ENCODE results near the gene KCTD6.

- TF ChIP-seq, protein P1, sequence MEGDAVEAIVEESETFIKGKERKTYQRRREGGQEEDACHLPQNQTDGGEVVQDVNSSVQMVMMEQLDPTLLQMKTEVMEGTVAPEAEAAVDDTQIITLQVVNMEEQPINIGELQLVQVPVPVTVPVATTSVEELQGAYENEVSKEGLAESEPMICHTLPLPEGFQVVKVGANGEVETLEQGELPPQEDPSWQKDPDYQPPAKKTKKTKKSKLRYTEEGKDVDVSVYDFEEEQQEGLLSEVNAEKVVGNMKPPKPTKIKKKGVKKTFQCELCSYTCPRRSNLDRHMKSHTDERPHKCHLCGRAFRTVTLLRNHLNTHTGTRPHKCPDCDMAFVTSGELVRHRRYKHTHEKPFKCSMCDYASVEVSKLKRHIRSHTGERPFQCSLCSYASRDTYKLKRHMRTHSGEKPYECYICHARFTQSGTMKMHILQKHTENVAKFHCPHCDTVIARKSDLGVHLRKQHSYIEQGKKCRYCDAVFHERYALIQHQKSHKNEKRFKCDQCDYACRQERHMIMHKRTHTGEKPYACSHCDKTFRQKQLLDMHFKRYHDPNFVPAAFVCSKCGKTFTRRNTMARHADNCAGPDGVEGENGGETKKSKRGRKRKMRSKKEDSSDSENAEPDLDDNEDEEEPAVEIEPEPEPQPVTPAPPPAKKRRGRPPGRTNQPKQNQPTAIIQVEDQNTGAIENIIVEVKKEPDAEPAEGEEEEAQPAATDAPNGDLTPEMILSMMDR (conservative IDR thresholded peaks at IDR 0.05; ENCODE audit: low read length): no peak
- TF ChIP-seq EZH2phosphoT487 (IDR thresholded peaks at IDR 0.05; ENCODE audit: borderline replicate concordance, low read depth, low read length): no peak
Observed at GRCh38 chr3:58464866-58465265, 27.0 kb upstream of the KCTD6 start.
